Fibroblast of lung (primary cell): Measurements from ENCODE around the gene BST2. TPM values are rescaled to one million over a fixed set of nuclear protein-coding genes. Genes with fewer than 3 reads are reported as not detected.

ENCODE experiments used
- DNase-seq, 2 donors: peaks; one replicate each; pipeline versions ENCODE4 v3.0.0 to v3.0.0-alpha.2; 2010; ENCODE audit warnings: low read depth in 2 of 2
- H2AFZ ChIP-seq: 2 replicates; pipeline ENCODE4 v1.5.1; 2012; ENCODE audit warnings: low read length, control low read depth, inconsistent platforms
- H3K27ac ChIP-seq: 2 replicates; pipeline ENCODE4 v1.5.1; 2011; ENCODE audit warnings: low read length, control low read depth; ENCODE audit not compliant: insufficient read depth
- H3K27me3 ChIP-seq: 2 replicates; pipeline ENCODE4 v1.5.1; 2011; ENCODE audit warnings: mild to moderate bottlenecking, low read length; ENCODE audit not compliant: control insufficient read depth, insufficient read depth
- H3K36me3 ChIP-seq: 2 replicates; pipeline ENCODE4 v1.5.1; 2011; ENCODE audit warnings: low read length; ENCODE audit not compliant: control insufficient read depth, insufficient read depth
- H3K4me1 ChIP-seq: 2 replicates; pipeline ENCODE4 v1.5.1; 2011; ENCODE audit warnings: low read length; ENCODE audit not compliant: control insufficient read depth, insufficient read depth; ENCODE audit errors: extremely low read depth
- H3K4me2 ChIP-seq: 2 replicates; pipeline ENCODE4 v1.5.1; 2011; ENCODE audit warnings: low read length, control low read depth; ENCODE audit not compliant: insufficient read depth; ENCODE audit errors: extremely low read depth
- H3K4me3 ChIP-seq, 4 experiments: fragments of 200-600 bp in 1 of 4; sonication (generic) in 1 of 4; replicated peaks in 1 of 4; 2 replicates each; pipeline ENCODE4 v1.5.1; 2011 to 2016; ENCODE audit warnings: low read length in 4 of 4, low read depth in 3 of 4, mild to moderate bottlenecking in 3 of 4, control low read depth in 2 of 4, inconsistent platforms in 1 of 4, mixed read lengths in 1 of 4; ENCODE audit not compliant: insufficient read depth in 1 of 4; ENCODE audit errors: control extremely low read depth in 1 of 4
- H3K79me2 ChIP-seq: 2 replicates; pipeline ENCODE4 v1.5.1; 2012; ENCODE audit warnings: mild to moderate bottlenecking, low read length, inconsistent platforms; ENCODE audit not compliant: control insufficient read depth, insufficient read depth
- H3K9ac ChIP-seq: 2 replicates; pipeline ENCODE4 v1.5.1; 2011; ENCODE audit warnings: mild to moderate bottlenecking, low read length, control low read depth; ENCODE audit not compliant: insufficient read depth
- H3K9me3 ChIP-seq: 2 replicates; pipeline ENCODE4 v1.5.1; 2012; ENCODE audit warnings: low read depth, low read length; ENCODE audit not compliant: control insufficient read depth, insufficient read depth
- H4K20me1 ChIP-seq: 2 replicates; pipeline ENCODE4 v1.5.1; 2011; ENCODE audit warnings: low read length; ENCODE audit not compliant: control insufficient read depth, insufficient read depth; ENCODE audit errors: extremely low read depth
- CTCF ChIP-seq, 2 donors: IDR thresholded peaks in 1 of 2; conservative IDR thresholded peaks in 1 of 2; 1 replicate in 1 of 2; 2 replicates in 1 of 2; pipeline ENCODE4 v1.5.1; 2011 to 2012; ENCODE audit warnings: low read length in 2 of 2, control low read depth in 1 of 2, inconsistent platforms in 1 of 2, low read depth in 1 of 2, mild to moderate bottlenecking in 1 of 2
- EZH2 ChIP-seq: IDR thresholded peaks from 2 replicates; pipeline ENCODE4 v1.5.1; 2012; ENCODE audit warnings: low read length, control low read depth, mild to moderate bottlenecking; ENCODE audit errors: missing control alignments
- polyA plus RNA-seq, 2 donors: library from polyadenylated mRNA; depleted of rRNA in 1 of 2; stranded (reverse) in 1 of 2; unstranded in 1 of 2; fragments of >200 nt; gene quantifications; 2 replicates each; pipeline ENCODE4 v1.2.1, GENCODE V29; 2011 to 2012; ENCODE audit warnings: missing spikeins in 1 of 2
- total RNA-seq: library from RNA; depleted of rRNA; stranded (reverse); fragments of >200 nt; gene quantifications from 2 replicates; pipeline ENCODE4 v1.2.1, GENCODE V29; 2014

BST2 gene
- total and polyA plus RNA-seq, 2 donors (not counting 1 experiment from before 2014, with no cell fraction given), result 4.3 to 5.6 TPM

DNA sequence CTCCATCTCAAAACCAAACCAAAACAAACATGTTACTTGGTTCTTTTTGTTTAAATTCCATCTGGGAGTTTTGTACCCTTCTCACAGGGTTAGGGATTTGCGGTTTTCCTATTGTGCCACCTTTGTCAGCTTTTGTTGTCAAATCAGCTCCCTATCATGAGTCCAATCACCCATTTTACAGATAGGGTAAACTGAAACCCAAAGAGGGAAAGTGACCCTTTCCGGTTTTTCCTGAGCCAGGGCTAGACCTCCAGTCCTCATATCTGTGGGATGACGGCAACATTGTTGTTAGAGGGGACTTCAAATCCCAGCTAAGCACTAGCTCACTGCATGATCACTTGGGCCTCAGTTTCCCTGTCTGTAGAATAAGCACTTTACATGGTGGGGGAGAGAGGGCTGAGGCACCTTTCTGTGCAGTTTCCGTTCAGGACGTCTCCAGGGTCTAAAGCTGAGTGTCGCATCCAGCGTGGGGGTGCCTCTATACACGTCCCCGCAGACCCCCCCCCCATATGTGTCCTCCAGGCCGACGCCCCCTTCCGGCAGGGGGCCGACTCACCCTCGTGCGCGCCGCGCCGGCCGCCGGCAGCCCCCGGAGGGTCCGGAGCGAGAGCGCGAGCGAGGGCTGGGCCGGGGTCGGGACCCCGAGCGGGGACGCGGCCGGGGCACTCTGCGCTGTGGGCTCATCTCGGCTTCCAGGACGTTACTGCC lies 15.3 kb downstream of the BST2 start:
- H3K27ac ChIP-seq, result no peak overlapping the region
- DNase-seq, result no peak
- H4K20me1 ChIP-seq, result no peaks in the 10 kb centered on the region
- peak overlapping the region; percentile 48 for H2AFZ ChIP-seq
- H3K4me2 ChIP-seq, result peak overlapping the region; percentile 67
- no peaks in the 10 kb centered on the region for H3K79me2 ChIP-seq
- H3K4me3 ChIP-seq, result peak overlapping the region; percentile 16 to 64 (median 42)
- peaks cover 3% of the 10 kb centered on the region for H3K27me3 ChIP-seq
- peaks cover 2% of the 10 kb centered on the region for H3K4me1 ChIP-seq
- H3K36me3 ChIP-seq, result no peaks in the 10 kb centered on the region
- TF ChIP-seq EZH2, result no peak
- TF ChIP-seq CTCF (conservative IDR thresholded peaks at IDR 0.05 in 1 of 2, IDR thresholded peaks at IDR 0.05 in 1 of 2; ENCODE audit: low read depth in 1 of 2, low read length in 2 of 2), result no peak
- H3K9me3 ChIP-seq, result no peaks in the 10 kb centered on the region
- peak overlapping the region; percentile 40 for H3K9ac ChIP-seq

- DNase-seq, result no peak
- Histone ChIP-seq H3K4me1 (peaks cover 2% of the 10 kb centered on the region), H3K27ac (no peak overlapping the region), H3K79me2 (no peaks in the 10 kb centered on the region), H3K4me3 (no peak overlapping the region), H3K36me3 (no peaks in the 10 kb centered on the region), H3K27me3 (peaks cover 2% of the 10 kb centered on the region), H3K9ac (no peak overlapping the region), H4K20me1 (no peaks in the 10 kb centered on the region), H3K9me3 (no peaks in the 10 kb centered on the region), H3K4me2 (no peak overlapping the region), H2AFZ (no peak overlapping the region)
- TF ChIP-seq EZH2, result no peak
- no peak for TF ChIP-seq CTCF (conservative IDR thresholded peaks at IDR 0.05 in 1 of 2, IDR thresholded peaks at IDR 0.05 in 1 of 2; ENCODE audit: low read depth in 1 of 2, low read length in 2 of 2)
Observed at GRCh38 chr19:17389288-17389687, 16.1 kb downstream of the BST2 start.

GRCh38 chr19:17385878-17386611 lies 19.4 kb downstream of the BST2 start:
- Histone ChIP-seq H4K20me1 (no peaks in the 10 kb centered on the region), H3K79me2 (no peaks in the 10 kb centered on the region), H3K9ac (no peak overlapping the region), H3K27me3 (no peaks in the 10 kb centered on the region), H3K27ac (no peak overlapping the region), H3K4me3 (no peak overlapping the region), H3K4me2 (no peak overlapping the region), H3K36me3 (no peaks in the 10 kb centered on the region), H3K4me1 (no peaks in the 10 kb centered on the region), H3K9me3 (no peaks in the 10 kb centered on the region), H2AFZ (no peak overlapping the region)
- DNase-seq, result peak; percentile 28 to 51
- TF ChIP-seq CTCF (conservative IDR thresholded peaks at IDR 0.05 in 1 of 2, IDR thresholded peaks at IDR 0.05 in 1 of 2; ENCODE audit: low read depth in 1 of 2, low read length in 2 of 2), result peak; percentile 90 to 92
- TF ChIP-seq EZH2, result no peak
